NCI-H345 treated with DMSO at 0.1 percent for 48 hours (cell line): ENCODE measurements around the gene ATP8A2.
"Not testable (repeated sequence)": the region's sequence is repeated elsewhere in the genome, so short reads cannot be mapped to it uniquely, and the experiment has no call there.

Experiments
- DNase-seq: peaks from one replicate; lab custom pipeline; 2025; ENCODE audit not compliant: unreplicated experiment; lab: John Stamatoyannopoulos, UW

ATP8A2 gene

GRCh38 chr13:25761041-25761440 lies 389.3 kb downstream of the ATP8A2 start:
- DNase-seq, result no peak

DNA sequence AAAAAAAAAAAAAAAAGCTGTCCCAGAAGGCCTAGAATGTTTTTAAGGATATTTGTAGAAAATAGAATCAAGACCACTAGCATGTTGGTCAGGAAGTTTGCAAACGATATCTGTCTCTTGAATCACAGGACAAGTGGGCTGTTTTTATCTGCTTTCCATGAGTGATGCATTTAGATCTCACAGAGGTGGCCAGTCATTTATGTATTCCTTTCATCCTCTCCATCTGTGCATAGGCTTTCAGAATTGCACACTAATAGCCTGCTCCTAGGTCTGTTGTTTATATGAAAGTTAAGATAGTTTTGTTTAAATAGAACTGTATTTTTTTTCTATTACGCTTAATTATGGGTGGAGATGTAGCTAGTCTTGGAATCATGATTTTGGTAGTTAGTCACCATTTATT lies 390.5 kb downstream of the ATP8A2 start:
- no peak for DNase-seq

GRCh38 chr13:25762795-25763377 lies 391.1 kb downstream of the ATP8A2 start:
- no peak for DNase-seq

- no peak for DNase-seq
Observed at GRCh38 chr13:25764378-25764777, 392.6 kb downstream of the ATP8A2 start.

GRCh38 chr13:25765266-25765665 lies 393.5 kb downstream of the ATP8A2 start:
- no peak for DNase-seq

- DNase-seq, result no peak
Observed at GRCh38 chr13:25766576-25766975, 394.8 kb downstream of the ATP8A2 start.

GRCh38 chr13:25766991-25767390 lies 395.2 kb downstream of the ATP8A2 start:
- no peak for DNase-seq

DNA sequence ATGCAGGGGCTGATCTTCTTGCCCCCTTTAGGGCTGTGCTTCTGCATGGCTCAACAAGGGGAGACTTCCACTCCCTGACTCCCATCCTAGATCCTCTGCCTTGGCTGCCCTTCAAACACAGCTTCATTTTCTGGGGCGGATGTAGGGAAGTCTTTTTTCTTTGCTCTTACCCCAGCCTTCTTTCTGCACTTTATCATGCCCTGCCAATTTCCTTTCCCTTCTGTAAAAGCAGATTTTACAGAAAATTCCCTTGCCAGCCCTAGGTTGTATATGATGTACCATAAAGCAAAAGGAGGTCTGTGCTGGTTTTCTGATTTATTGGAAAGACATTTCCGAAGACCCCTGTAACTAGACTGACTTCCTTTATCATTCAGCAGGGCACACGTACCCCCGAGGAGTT lies 396.6 kb downstream of the ATP8A2 start:
- DNase-seq, result no peak

DNA sequence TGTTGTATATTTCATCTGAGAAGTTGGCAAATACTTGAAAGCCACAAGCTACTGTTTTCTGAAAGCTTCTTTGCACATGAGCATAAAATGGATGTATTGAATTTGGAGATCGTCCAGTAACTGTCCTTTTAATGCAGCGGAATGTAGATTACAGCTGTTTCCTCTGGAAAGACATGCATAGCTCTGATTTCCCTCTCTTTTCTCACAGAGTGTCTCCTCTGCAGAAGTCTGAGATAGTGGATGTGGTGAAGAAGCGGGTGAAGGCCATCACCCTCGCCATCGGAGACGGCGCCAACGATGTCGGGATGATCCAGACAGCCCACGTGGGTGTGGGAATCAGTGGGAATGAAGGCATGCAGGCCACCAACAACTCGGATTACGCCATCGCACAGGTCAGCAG lies 397.1 kb downstream of the ATP8A2 start:
- no peak for DNase-seq

DNA sequence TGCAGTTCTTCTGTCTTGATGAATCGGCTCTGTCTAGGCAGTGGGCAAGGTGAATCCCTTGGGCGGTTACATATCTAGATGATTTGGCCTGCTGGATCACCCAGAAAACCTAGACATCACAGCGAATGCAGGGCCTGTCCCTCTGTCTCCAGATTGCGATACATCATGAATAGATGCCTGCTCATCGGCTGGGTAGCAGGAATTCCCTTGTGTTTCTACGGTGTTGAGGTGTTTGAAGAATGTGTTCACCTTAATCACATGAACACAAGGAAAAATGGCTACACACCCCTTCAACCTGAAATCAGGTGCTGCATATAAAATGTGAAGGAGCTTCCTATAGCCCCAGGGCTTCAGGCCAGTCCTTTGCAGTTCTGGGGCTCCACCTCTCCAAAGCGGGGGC lies 398.8 kb downstream of the ATP8A2 start:
- DNase-seq, result no peak

GRCh38 chr13:25771202-25771601 lies 399.4 kb downstream of the ATP8A2 start:
- no peak for DNase-seq

DNA sequence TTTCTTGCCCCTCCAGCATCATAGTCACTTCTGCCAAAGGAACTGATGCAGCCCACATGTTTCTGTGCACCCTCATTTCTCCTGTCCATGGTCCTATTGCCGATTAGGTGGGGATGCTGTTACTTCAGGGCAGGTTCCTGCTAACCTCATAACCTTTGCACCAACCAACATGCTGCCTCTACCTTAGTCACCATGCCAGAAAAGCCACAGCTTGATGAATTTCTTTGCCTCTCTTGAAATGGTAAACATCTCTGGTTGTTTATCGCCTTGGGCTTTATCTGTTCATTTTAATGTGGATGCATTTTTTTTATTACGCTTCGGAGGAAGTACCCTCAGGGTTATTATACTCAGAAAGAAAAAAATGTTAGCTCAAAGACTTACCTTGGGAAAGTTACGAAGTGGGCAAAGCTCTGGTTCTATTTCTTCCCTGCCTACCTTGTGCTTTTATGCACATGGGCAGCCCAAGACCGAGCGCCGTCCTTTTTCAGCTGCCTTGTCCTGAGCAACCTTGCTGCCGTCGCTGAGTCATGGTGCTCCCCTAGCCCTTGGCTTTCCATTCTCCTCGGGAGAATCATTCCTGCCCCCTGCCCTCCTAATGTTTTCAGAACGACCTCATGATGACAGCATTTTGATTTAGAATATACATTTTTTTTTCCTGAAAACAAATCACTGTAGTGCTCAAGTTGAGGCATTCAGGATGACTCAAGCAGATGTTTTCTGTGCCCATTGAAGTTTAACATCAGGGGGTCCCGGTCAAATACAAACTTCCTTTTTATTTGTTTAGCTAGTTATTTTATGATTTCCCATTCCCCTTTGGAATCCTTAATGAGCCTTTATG lies 400.1 kb downstream of the ATP8A2 start:
- no peak for DNase-seq

- not testable (repeated sequence) for DNase-seq
Observed at GRCh38 chr13:25772534-25772933, 400.8 kb downstream of the ATP8A2 start.

DNA sequence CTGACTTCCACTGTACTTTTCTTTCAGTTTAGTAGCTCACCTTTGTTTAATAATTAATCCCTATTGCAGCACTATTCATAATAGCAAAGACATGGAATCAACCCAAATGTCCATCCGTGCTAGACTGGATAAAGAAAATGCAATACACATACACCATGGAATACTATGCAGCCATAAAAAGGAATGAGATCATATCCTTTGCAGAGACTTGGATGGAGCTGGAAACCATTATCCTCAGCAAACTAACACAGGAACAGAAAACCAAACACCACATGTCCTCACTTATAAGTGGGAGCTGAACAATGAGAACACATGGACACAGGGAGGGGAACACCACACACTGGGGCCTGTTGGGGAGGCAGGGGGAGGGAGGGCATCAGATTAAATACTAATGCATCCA lies 402.3 kb downstream of the ATP8A2 start:
- not testable (repeated sequence) for DNase-seq

GRCh38 chr13:25775275-25775674 lies 403.5 kb downstream of the ATP8A2 start:
- no peak for DNase-seq

GRCh38 chr13:25775986-25776385 lies 404.2 kb downstream of the ATP8A2 start:
- no peak for DNase-seq

GRCh38 chr13:25776722-25777121 lies 404.9 kb downstream of the ATP8A2 start:
- DNase-seq, result no peak

GRCh38 chr13:25777509-25777908 lies 405.7 kb downstream of the ATP8A2 start:
- no peak for DNase-seq

DNA sequence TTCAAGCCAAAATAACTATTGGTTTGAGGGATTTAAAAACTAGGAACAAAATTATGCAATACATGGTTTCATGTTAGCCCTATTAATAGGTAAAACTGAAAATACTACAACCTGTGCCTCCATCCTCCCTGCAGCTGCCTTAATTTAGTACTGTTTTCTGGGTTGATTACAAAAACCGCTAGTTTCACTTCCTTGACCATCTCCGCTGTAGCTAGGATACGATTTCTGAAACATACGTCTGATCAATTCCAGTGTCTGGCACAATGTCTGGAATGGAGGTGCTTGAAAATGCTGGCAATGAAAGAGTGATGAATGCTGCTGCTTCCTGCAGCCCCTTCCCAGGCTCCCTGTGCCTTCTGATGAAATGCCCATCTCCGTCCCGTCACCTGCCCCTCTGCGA lies 406.6 kb downstream of the ATP8A2 start:
- DNase-seq, result no peak

GRCh38 chr13:25778808-25779305 lies 407.1 kb downstream of the ATP8A2 start:
- no peak for DNase-seq

- no peak for DNase-seq
Observed at GRCh38 chr13:25783076-25783475, 411.3 kb downstream of the ATP8A2 start.

- DNase-seq, result no peak
Observed at GRCh38 chr13:25783601-25784024, 411.8 kb downstream of the ATP8A2 start.
